ENCODE results near the gene CMTM7. TPM values are rescaled to one million over a fixed set of nuclear protein-coding genes. Genes with fewer than 3 reads are reported as not detected.

CMTM7 gene
- polyA plus RNA-seq, 1 donor: 12.9 TPM

DNA sequence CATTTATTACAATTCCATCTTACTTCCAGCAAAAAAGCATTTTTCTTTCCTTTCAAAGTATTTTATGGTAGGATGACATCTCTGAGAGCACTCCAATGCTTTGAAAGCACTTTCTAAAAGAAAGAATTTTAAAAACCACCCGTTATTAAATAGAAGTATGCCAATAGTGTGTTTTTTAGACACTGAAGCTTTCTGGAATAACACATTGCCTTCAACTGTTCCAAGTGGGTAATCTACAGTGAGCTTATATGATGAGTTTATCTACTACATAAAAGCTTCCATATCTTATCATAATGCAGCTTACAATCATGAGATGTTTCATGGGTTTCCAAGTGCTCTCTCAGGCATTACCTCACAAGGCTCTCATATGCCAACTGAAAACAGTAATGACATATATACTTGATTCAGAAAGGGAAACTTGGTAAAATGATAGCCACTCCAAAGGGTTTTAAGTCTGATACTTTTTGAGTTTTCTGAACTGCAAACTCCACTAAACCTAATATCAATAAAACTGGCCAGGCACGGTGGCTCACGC, 96.9 kb downstream of the CMTM7 start:
- DNase-seq (ENCODE audit: low read depth): no peak

DNA sequence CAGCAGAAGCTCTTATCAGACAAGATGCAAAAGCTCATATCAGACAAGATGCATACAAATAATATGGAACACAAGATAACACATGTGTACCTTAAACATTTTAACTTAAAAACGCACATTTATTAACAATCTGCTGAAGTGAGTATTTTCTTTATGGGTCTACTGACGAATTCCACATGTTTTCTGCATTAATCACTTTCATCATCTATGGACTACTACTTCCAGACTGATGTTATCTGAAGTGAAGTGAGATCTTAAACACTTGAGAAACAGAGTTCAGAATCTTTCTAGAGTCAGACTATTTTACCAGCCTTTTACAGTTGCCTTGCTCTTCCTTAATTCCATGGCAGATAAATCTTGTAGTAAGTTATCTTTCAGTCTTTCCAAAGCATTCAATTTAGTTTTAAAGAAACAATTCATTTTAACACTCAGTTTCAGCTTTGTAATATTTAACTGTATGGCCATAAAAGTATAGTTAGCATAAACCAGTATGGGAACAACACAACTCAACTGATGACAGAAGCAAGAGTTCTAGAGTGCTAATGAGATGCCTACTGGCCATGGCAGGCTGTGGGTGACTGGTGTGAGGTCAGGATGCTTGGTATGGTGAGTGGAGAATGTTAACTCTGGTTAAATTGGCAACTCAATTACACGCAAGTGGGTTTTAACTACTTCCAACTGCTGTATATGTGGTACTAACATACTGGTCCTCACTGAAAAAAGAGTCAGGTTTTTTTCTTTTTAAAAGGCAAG, 101.2 kb downstream of the CMTM7 start:
- DNase-seq (ENCODE audit: low read depth): no peak

DNA sequence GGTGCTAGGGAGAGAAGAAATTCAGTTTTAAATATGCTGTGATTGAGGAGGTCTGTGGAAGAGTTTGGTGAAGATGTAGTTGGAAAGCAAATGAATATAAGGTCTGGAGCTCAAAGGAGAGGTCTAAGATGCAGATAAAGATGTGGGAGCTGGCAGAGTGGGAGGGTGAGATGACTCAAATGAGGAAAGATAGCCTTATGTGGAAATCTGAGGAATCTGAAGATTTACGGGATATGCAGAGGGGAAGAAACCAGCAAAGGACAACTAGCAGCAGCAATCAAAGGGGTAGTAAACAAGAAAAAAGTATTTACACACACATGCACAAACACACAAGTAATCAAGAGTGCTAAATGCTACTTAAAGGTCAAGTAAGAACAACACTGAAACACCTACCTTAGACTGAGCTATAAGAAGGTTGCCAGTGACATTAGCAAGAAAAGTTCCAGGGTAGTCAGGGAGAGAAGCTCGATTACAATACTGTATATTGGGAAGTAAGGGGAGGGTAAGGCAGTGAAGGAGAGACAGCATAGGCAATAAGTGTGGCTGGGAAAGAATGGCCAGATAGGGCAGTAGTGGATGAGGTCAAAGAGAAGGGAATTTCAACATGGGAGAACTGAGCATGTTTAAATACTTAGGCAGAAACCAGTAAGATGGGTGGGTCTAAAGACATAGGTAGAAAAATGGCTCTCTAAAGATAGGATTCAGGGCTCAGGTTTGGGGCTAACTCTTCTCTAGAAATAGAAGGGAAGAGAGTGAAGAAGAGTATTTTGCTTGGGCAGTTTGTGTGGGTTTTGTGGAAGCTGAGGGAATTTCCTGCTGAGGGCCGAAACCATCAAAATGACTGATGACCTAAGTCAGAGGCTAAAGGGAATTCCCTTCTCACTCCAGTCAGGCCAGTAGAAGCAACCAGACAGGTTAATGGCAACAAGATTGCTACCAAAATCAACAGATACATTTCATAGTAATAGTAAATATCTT, 102.1 kb downstream of the CMTM7 start:
- DNase-seq (ENCODE audit: low read depth): no peak

DNA sequence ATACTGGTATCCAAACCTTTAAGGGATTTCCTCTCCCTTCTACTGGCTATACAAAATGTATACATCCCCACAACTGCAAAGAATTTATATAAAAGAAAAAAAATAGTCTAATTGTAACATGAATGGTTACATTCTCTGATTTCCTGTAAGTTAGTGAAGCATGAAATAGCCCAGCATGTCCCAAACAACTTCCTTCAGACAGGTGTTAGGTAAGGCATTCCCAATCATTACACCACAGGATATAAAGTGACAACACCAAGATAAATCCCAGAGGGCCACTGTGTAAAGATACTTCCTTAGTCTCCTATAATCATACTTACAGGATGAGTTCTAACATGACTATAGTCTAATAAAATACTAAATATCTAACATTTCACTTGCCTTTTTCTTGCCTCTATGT, 103.4 kb downstream of the CMTM7 start:
- DNase-seq (ENCODE audit: low read depth): no peak

DNA sequence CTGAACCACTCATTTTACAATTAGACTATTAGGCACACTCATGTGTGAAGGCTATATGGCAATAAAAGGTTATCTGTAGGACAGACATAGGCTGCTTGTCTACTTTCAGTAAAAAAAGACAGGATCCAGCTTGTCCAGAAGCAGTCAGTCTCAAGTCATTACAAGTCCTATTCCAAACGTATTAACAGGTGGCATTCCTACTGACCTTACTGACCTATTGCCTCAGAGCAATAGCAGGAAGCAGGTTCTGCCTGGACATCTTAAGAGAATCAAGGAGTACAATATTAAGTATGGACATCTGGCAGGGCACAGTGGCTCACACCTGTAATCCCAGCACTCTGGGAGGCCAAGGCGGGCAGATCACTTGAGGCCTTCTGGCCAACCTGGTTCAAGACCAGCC, 104.0 kb downstream of the CMTM7 start:
- no peak for DNase-seq (ENCODE audit: low read depth)

DNA sequence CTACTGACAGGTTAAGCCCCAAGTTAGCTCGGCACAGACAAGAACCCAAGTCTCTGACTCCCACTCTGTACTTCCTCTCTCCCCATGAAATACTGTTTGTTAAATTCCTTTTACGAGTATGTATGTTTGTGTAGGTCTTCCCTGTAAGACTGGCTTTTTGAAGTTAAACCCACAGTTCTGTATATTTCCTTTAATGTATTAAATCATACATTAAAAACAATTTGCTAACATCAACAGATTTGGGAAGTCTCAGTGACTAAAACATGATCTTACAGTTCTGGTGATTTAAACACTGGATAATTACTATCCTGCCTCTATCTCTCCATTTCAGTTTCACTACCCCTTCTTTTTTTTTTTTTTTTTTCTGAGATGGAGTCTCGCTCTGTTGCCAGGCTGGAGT, 106.6 kb downstream of the CMTM7 start:
- DNase-seq (ENCODE audit: low read depth): no peak

DNA sequence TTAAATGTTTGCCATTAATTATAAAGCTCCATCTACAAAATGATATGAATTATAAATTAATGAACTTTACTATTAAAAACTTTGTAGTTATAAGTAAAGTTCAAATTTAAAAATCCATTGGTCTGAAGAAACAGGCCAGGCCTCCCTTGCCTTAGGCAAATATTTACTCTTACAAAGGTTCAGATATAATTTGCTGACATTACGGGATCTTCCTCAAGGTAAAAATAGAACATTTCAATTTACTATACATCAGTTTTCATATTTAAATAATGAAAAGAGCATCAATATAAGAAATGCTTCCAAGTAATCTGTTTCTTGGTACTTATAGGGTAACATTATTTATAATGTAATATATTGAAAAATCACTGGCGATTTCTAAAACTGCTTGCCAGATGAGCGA, 107.3 kb downstream of the CMTM7 start:
- DNase-seq (ENCODE audit: low read depth): no peak

DNA sequence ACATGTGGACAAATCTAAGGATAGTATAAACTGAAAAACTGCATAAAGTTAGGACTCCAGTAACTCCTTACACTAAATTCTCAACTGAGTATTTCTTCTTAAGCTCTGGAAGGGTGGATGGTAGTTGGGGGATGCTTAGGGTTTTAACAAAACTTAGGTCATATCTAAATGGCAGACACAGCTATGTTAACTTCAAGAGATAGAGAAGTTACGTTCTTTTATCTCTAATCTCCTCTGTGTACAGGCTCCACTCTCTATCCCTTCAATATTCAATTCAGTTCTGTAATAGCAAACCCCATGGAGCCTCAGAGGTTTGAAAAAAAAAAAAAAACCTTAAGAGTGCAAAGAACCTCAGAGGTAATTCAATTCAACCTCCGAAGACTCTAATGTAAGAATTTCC, 107.9 kb downstream of the CMTM7 start:
- DNase-seq (ENCODE audit: low read depth): no peak

DNA sequence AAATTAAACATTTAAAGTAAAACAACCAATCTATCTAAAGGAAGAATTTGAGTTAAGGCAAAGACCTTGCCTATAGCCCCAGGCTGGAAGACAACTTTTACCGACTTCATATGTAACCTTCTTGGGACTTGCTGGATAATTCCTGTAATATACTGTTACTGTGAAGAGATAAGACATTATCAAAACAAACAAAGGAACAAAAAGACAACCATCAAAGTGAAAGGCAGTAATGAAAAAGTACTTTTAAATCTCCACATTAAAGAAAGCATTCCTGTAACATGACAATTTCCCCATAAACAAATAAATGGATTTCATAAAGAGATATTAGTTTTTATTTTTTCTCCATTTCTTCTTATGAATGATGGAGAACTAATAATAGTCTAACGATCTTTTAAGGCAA, 108.6 kb downstream of the CMTM7 start:
- DNase-seq (ENCODE audit: low read depth): no peak

DNA sequence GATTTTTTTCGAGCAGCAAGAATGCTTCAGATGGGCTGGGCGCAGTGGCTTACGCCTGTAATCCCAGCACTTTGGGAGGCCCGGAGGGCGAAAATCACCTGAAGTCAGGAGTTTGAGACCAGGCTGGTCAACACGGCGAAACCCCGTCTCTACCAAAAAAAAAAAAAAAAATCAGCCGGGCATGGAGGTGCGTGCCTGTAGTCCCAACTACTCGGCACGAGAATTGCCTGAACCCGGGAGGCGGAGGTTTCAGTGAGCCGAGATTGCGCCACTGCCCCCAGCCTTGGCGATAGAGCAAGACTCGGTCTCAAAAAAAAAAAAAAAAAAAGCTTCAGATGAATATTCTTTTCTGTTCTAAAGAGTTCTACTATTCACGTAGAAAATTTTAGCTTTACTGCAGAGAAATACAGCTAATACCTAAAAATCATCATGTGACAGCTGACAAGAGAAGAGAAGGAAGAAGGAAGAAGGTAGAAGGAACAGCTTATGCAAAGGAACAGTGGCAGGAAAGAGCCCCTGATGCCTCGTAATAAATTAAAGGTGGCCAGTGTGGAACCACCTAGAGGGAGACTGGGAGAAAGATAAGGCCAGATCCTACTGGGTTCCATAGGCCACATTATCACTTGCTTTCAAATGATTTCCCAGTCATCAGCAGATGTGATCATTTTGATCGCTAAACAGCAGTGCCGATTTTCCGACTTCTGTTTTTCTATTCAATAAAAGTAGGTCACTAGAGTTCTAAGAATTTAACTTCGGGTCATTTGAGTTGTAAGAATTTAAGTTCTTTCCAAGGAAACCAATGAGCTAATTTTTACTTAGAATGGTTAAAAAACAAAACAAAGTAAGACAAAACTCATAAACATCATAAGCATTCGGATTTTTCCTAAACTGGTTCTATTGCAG, 109.5 kb downstream of the CMTM7 start:
- no peak for DNase-seq (ENCODE audit: low read depth)

DNA sequence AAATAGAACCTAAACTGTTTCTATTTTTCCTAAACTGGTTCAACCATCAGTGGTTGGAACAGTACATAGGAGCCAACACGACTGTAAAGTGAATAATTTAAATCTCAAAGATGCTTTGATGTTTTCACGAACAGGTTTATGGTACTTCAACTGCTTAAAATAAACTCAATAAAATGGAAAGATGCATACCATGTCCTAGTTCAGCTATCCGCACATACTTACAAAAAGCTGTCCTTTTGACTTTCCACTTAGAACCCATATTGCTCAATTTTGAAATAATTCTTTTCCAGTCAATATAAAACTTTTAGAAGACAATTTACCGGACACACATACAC, 110.1 kb downstream of the CMTM7 start:
- no peak for DNase-seq (ENCODE audit: low read depth)

DNA sequence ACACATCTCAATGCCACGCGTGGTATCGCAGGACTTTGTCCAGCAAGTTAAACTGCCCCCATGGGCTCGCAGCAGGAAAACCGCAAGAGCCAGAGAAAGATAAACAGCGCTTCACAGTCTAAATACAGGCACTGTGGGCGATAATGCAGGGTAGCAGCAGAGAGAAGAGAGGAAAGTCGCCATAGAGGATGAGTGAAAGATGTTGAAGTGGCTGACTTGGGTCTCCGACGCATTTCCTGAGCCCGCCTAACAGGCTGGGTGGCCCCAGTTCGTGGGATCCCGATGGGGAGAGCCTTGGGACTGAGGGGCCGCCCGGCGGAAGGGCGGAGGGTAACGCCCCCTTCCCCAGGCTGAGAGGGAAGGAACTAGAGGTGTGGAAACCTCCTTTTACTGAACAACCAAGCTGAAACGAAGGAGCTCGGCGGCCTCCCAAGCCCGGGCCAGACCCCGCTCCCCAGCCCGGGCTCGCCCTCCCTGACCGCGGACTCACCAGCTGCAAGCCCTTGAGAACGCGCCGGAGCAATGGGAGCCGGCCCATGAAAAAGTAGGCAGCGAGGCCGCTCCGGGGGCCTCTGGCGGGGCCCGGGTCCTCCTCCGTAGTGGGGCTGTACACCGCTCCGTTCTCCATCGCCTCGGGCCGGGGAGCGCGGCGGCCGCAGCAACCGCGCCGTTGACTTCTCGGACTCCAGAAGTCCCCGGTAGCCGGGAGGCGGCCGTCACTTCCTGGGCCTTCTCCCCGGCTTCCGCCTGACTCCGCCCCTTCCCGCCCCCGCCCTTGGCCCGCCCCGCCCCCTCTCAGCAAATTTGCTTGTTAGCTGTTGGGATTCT, 110.7 kb downstream of the CMTM7 start, which contains the start of gene CMTM6:
TSS of gene CMTM6 (minus strand) at position 735 of the 828 bp plus-strand sequence. CDS start at position 628, 107 bp downstream.
- DNase-seq (ENCODE audit: low read depth): peak; percentile 59

DNA sequence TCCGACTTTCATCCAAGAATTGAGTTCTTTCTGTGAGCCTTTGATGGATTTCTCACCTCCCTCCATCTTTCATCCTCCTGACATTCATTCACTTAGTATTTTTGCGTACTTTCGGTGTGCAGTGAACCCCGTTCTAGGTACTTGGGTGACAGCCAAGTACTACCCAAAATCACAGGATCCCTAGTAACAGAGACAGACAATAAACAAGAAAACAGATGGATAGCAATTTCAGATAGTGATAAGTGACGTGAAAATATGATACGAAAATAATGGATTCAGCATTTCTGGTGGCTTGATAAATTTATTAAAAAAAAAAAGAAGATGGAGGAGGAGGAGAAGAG, 111.3 kb downstream of the CMTM7 start:
- DNase-seq (ENCODE audit: low read depth): no peak

Other genes starting within 250 kb of the CMTM7 start
- 1.0 TPM for gene CMTM8, start 153.2 kb upstream of the CMTM7 start, polyA plus RNA-seq (ENCODE audit: insufficient read length)
- 19.1 TPM for gene CMTM6, start 111.0 kb downstream of the CMTM7 start, polyA plus RNA-seq (ENCODE audit: insufficient read length)
- 35.7 TPM for gene DYNC1LI1, start 179.0 kb downstream of the CMTM7 start, polyA plus RNA-seq (ENCODE audit: insufficient read length)